ENCODE measurements around the gene IL20RB.
"Not testable (repeated sequence)": the region's sequence is repeated elsewhere in the genome, so short reads cannot be mapped to it uniquely, and the experiment has no call there.

IL20RB gene

GRCh38 chr3:136946978-136947377, 10.8 kb upstream of the IL20RB start:
- no peak for DNase-seq

- DNase-seq: no peak
Measured at GRCh38 chr3:136947477-136947876, 10.3 kb upstream of the IL20RB start.

DNA sequence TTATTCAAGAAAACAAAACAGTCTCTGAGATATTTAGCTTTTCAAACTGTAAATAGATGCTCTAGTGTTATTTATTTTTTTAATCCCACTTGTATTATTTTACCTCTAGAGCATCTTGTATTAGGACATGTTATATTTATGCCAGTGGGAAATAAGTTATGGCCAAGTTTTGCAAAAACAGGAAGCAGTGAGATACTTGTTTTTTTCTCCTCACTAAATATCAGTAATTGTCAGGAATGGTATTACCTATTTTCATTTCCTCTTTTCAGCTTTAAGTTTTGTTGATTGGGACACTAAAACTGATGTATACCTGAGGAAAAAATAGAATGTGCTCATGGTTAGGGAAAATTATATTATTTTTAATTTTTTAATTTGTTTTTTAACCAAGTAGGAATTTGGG, 8.6 kb upstream of the IL20RB start:
- no peak for DNase-seq

GRCh38 chr3:136949708-136950107, 8.1 kb upstream of the IL20RB start:
- no peak for DNase-seq

GRCh38 chr3:136950623-136951022, 7.2 kb upstream of the IL20RB start:
- DNase-seq: no peak

DNA sequence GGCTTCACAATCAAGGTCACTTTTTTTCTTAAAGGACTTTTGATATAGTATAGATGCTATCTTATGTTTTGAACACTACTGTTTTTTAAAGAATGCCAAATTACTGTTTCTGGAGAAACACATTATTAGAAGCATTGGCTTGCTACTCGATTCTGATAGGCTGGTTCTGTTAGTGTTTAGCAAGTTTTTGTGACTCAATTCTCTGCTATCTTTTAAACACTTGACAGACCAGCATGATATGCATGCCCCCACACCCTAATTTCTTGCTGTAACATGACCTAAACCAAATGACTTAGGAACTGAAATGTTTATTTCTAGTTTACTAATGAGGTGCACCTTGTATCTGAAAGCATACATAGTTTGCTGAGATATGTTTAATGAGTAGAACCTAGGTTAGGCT, 5.5 kb upstream of the IL20RB start:
- DNase-seq: no peak

DNA sequence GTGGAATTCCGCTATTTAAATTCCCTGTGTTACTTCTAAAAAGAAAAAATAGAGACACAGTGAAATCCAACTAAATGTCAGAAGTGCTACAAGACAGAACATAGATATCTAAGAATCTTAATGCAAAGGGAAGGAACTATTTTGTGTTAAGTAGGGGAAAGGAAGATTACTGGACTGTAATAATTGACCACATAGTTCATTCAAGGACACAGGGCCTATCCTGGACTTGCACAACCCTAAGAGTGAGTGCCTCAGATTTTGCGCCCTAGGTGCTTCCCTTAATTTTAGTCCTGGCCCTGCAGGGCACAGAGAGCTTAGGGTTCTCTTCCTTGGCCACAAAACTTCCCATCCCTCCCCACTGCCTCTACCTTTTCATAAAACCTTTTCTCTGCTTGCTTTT, 3.5 kb upstream of the IL20RB start:
- DNase-seq: no peak

DNA sequence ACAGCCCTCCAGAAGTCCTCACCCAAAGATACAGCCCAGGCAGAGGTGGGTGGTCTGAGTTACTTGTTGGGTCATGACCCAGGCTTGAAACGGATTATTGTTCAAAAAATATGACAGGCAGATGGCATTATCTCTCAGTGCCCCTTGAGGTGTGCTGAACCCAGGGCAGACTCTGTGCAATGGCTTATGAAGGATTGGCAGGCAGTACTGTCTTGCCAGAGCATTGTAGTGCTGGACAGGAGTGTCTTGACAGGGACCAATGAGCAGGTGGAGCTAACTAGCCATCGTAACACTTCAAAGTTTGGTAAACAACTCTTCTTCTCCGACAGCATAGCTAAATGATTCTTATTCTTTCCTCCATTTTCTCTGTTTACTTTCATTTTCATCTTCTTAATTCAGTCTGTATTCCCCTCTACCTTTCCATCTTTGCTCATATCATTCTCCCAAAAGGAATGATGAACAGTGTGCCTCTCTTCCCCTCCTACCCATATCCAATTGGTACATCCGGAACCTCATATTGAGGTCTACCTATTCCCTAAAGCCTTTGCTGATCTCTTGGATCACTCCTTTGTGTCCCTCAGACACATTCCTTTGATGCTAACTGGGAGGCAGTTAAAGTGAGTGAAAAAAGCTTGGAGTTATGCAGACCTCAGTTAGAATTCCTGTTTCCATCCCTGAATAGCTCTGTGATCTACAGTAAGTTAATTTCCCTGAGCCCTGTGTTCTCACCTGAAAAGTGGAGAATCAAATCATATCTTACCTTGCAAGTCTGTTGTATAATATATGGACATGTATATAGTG, 2.6 kb upstream of the IL20RB start:
- no peak for DNase-seq

DNA sequence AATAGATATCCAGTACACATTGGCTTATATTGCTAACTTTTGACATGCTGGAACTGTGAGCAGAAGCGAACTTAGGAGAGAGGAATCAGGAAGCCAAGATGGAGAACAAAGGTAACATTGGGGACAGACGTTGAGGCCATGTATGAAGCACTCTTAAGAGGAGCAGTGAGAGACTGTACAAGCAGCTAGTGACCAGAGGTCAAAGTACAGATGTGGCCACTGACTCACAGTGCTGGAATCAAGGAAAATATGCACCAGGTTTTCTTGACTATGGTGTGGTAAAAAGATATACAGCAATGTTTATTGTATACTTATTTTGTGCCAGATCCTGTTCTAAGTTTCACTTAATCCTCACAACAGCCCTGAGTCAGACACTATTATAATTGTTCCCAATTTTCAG, 2.0 kb upstream of the IL20RB start:
- peak; percentile 70 for DNase-seq

DNA sequence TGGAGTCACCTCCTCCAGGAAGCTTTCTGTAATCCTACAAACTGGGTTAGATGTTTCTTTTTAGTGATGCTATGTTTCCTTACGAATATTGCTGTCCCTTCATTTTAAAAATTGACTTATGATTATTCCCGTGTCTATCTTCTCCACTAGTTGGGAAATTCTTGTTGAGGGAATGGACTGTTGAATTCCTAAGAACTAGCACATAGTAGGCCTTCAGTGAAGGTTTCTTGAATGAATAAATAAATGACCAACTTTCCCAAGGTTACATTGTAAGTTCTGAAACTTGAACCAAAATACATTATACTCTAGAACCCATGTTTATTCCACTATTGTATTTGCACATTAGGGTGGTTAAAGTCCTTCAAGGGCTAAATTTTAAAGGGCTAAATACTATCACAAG, 812 bp upstream of the IL20RB start:
- no peak for DNase-seq

- no peak for DNase-seq
Measured at GRCh38 chr3:136958939-136959338, 1.2 kb downstream of the IL20RB start.

DNA sequence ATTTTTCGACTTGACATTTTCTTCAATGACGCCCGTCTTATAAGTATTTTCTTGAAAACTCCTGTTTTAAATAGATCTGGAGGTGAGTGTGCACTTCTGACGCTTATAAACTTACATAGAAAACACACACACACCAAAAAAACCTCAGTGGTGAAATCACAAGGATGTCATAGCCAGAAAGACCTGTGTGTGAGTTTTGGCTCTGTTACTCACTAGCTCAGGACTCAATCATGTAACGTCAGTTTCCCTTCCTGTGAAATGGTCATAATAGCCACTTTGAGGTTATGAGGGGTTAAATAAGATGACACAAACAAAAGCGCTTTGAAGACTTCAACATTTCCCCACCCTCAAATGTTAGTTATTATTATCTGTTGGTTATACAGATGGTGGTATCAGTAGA, 1.8 kb downstream of the IL20RB start:
- no peak for DNase-seq

DNA sequence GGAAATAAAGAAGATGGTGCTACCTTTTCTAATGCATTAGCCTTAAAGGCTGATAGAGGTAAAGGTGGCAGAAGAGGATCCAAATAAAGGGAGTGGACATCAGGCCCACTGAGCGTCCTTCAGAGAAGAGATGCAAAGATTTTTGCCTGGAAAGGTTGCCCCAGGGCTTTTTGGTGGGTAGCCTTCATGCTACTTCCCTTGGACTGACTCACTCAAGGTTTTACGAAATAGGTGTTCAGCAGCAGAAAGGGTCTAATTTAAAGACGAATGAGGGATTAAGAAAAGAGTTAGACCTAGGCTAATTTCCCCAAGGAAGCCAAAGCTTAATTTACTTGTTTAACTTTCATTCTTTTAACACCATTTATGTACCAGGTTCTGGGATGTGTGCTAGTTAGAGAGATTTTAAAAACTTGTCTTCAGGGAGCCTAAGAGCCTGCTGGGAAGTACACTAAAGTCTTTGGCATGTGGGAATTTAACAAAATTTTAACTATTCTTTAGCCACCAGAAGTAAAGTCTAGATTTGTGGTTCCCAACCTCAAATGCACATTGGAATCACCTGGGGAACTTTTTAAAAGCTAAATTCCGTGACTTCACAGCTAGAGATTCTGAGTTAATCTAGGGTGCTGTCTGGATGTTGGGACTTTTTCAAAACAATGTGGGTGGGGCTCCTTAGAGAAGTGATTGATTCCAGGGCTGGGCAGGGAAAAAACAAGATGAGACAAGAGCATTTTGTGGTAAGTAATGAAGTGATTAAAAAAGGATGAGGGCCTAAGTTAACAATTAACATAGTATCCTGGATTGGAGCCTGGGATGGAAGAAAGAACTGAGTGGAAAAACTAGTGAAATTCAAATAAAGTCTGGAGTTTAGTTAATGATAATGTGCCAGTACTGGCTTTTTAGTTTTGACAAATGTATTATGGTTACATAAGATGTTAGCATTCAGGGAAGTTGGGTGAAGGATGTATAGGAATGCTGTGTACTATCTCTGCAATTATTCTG, 3.4 kb downstream of the IL20RB start:
- DNase-seq: peak; percentile 91

- DNase-seq: no peak
Measured at GRCh38 chr3:136962927-136963326, 5.1 kb downstream of the IL20RB start.

DNA sequence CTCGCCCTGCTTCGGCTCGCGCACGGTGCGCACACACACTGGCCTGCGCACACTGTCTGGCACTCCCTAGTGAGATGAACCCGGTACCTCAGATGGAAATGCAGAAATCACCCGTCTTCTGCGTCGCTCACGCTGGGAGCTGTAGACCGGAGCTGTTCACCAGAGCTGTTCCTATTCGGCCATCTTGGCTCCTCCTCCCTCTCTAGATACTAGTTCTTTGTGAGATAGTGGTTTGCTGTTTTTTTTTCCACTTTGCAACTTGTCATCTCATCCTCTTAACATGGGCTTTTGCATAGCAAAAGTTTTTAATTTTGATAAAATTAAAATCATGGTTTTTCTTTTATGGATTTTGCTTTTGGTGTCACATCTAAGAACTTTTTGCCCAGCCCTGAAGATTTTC, 11.8 kb downstream of the IL20RB start:
- not testable (repeated sequence) for DNase-seq

DNA sequence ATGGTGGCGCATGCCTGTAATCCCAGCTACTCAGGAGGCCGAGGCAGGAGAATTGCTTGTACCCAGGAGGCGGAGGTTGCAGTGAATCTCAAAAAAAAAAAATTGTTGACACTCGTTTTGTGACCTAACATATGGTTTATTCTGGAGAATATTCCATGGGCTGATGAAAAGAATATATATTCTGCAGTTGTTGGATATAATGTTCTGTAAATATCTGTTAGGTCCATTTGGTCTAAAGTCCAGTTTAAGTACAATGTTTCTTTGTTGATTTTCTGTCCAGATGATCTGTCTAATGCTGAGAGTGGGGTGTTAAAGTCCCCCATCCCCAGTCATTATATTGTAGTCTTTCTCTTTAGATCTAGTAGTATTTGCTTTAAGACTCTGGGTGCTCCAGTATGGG, 15.6 kb downstream of the IL20RB start:
- no peak for DNase-seq

- DNase-seq: no peak
Measured at GRCh38 chr3:136974670-136975069, 16.9 kb downstream of the IL20RB start.

GRCh38 chr3:136979204-136979603, 21.4 kb downstream of the IL20RB start:
- no peak for DNase-seq

- DNase-seq: no peak
Measured at GRCh38 chr3:136979684-136980083, 21.9 kb downstream of the IL20RB start.

- no peak for DNase-seq
Measured at GRCh38 chr3:136982033-136982432, 24.2 kb downstream of the IL20RB start.

DNA sequence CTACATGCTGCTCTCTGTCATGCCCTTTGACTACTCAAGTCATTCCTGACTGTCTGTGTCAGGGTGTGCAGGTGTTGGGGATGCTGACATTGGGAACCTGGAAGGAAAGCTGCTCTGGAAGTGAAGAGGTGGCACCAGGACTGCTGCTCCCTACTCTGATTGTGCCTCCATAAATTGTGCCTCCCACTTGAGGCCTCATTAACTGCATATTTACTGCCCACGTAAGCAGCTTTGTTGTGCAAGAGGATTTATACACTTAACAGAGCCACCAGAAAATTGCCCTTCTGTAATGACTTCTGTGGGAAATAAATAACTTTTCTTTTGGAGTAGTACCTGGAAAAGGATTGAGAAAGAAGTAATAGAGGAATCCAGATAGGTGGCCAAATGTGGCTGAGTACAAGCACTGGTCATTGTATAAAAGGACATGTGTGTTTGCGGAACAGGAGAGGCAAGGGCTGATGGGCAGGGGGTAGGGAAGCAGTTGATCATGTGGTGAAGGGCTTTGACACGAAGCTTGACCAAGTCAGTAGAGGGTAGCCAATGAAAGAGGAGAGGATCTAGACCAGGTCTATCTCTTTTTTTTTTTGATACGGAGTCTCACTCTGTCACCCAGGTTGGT, 24.8 kb downstream of the IL20RB start:
- no peak for DNase-seq

DNA sequence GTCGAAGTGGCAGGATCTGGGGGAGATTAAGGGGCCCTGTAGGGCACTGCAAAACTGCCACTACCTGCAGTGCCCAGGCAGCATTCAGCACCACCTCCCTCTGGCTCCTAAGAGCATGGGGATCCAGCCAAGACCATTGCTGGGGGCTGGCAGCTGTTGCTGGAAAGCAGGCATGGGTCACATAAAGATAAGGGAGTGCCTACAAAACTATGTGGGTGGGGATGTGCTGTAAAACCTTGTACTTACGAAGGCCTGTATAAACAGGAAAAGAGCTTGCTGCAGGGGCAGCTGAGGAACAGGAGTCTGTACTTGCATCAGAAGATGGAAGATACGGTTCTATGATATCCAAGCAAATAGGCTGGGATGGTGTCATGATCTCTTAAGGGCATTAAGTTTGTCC, 27.1 kb downstream of the IL20RB start:
- peak; percentile 74 for DNase-seq

- not testable (repeated sequence) for DNase-seq
Measured at GRCh38 chr3:136987398-136987980, 29.7 kb downstream of the IL20RB start.
